ENCODE data around the gene NXPH1.

NXPH1 gene

GRCh38 chr7:8594115-8594514, 160.7 kb downstream of the NXPH1 start:
- H3K27me3 ChIP-seq: no peaks in the 10 kb centered on the region
- no peaks in the 10 kb centered on the region for H3K4me1 ChIP-seq (ENCODE audit: control insufficient read depth in 1 of 2, insufficient read depth in 1 of 2, low read depth in 1 of 2, low read length in 1 of 2)
- TF ChIP-seq, protein P1, sequence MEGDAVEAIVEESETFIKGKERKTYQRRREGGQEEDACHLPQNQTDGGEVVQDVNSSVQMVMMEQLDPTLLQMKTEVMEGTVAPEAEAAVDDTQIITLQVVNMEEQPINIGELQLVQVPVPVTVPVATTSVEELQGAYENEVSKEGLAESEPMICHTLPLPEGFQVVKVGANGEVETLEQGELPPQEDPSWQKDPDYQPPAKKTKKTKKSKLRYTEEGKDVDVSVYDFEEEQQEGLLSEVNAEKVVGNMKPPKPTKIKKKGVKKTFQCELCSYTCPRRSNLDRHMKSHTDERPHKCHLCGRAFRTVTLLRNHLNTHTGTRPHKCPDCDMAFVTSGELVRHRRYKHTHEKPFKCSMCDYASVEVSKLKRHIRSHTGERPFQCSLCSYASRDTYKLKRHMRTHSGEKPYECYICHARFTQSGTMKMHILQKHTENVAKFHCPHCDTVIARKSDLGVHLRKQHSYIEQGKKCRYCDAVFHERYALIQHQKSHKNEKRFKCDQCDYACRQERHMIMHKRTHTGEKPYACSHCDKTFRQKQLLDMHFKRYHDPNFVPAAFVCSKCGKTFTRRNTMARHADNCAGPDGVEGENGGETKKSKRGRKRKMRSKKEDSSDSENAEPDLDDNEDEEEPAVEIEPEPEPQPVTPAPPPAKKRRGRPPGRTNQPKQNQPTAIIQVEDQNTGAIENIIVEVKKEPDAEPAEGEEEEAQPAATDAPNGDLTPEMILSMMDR (IDR thresholded peaks at IDR 0.05): no peak
- H3K9me3 ChIP-seq: no peaks in the 10 kb centered on the region
- no peak overlapping the region for H3K27ac ChIP-seq
- H3K36me3 ChIP-seq: no peaks in the 10 kb centered on the region
- no peak overlapping the region for H3K4me3 ChIP-seq (ENCODE audit: low read depth in 1 of 2, low read length in 1 of 2)

- H3K27me3 ChIP-seq: no peaks in the 10 kb centered on the region
These were observed 164.2 kb downstream of the NXPH1 start for GRCh38 chr7:8597565-8597964.

DNA sequence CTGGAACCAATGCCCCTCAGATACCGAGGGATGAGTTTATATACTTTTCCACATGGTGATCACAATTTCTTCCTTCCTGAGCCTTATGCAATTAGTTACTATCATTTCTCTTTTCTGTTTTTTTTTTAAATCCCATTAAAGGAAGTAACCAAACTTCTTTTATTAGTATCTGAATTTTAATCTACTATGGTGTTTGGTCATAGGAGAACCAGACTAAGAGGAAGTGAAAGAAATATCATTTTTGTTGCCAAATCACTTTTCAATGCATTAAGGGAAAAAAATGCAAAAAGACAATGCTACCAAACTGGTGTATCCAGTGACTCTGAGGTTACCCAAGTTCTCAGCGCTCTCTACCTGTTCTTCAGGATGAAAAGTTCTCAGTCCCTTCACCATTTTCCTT, 167.7 kb downstream of the NXPH1 start:
- no peaks in the 10 kb centered on the region for H3K36me3 ChIP-seq
- no peaks in the 10 kb centered on the region for H3K9me3 ChIP-seq
- H3K4me1 ChIP-seq (ENCODE audit: control insufficient read depth in 1 of 2, insufficient read depth in 1 of 2, low read depth in 1 of 2, low read length in 1 of 2): no peaks in the 10 kb centered on the region
- no peak overlapping the region for H3K4me3 ChIP-seq (ENCODE audit: low read depth in 1 of 2, low read length in 1 of 2)
- no peak overlapping the region for H3K27ac ChIP-seq
- TF ChIP-seq, protein P1 (IDR thresholded peaks at IDR 0.05): no peak
- no peaks in the 10 kb centered on the region for H3K27me3 ChIP-seq

More at GRCh38 chr7:8597565-8597964, 164.2 kb downstream of the NXPH1 start:
- no peaks in the 10 kb centered on the region for H3K9me3 ChIP-seq
- no peaks in the 10 kb centered on the region for H3K4me1 ChIP-seq (ENCODE audit: control insufficient read depth in 1 of 2, insufficient read depth in 1 of 2, low read depth in 1 of 2, low read length in 1 of 2)
- H3K36me3 ChIP-seq: no peaks in the 10 kb centered on the region
- TF ChIP-seq, protein P1 (IDR thresholded peaks at IDR 0.05): no peak
- H3K27ac ChIP-seq: no peak overlapping the region
- no peak overlapping the region for H3K4me3 ChIP-seq (ENCODE audit: low read depth in 1 of 2, low read length in 1 of 2)

- H3K9me3 ChIP-seq: no peaks in the 10 kb centered on the region
- H3K4me1 ChIP-seq (ENCODE audit: control insufficient read depth in 1 of 2, insufficient read depth in 1 of 2, low read depth in 1 of 2, low read length in 1 of 2): no peaks in the 10 kb centered on the region
- H3K36me3 ChIP-seq: no peaks in the 10 kb centered on the region
- no peak overlapping the region for H3K4me3 ChIP-seq (ENCODE audit: low read depth in 1 of 2, low read length in 1 of 2)
- H3K27ac ChIP-seq: no peak overlapping the region
- TF ChIP-seq, protein P1 (IDR thresholded peaks at IDR 0.05): no peak
- H3K27me3 ChIP-seq: no peaks in the 10 kb centered on the region
These were observed 171.8 kb downstream of the NXPH1 start for GRCh38 chr7:8605221-8605620.

DNA sequence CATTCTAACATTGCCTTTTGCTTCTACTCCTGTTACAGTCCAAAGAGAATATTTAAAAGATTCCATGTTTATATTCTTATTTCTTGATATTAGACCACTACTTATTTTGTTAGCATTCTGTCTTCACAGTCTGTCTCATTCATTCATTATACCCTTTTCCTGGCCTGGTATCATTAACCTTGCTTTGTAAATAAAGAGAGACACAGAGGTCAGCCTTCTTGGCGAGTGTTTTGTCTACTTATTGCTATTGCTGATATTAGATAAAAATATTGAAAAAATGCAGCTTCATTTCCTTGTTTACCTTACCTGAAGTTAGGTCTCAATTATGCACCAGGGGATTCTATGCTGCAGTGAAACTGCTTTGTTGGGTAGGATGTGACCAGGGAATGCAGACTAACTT, 179.2 kb downstream of the NXPH1 start:
- TF ChIP-seq, protein P1 (IDR thresholded peaks at IDR 0.05): no peak
- Histone ChIP-seq H3K4me3 (ENCODE audit: low read depth in 1 of 2, low read length in 1 of 2) (no peak overlapping the region), H3K9me3 (no peaks in the 10 kb centered on the region), H3K27ac (no peak overlapping the region), H3K36me3 (no peaks in the 10 kb centered on the region), H3K27me3 (no peaks in the 10 kb centered on the region), H3K4me1 (ENCODE audit: control insufficient read depth in 1 of 2, insufficient read depth in 1 of 2, low read depth in 1 of 2, low read length in 1 of 2) (no peaks in the 10 kb centered on the region)

DNA sequence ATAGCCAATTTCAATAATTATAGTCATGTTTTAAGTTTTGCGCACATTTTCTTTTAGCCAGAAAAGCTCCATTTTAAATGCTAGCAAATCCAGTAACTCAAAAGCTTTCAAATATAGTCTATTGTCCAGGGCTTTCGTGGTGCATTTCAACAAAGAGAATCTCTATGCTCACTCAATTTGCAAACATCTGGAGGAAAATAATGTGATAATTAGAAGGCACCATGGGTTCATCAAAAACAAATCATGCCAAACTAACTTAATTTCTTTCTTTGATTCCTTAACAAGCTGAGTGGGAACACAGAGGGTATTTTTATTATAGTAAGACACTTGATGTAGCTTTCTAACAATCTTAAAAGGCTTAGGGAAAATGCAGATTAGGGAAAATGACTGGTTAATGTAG, 179.8 kb downstream of the NXPH1 start:
- Histone ChIP-seq H3K9me3 (no peaks in the 10 kb centered on the region), H3K27me3 (no peaks in the 10 kb centered on the region), H3K36me3 (no peaks in the 10 kb centered on the region), H3K27ac (no peak overlapping the region), H3K4me1 (ENCODE audit: control insufficient read depth in 1 of 2, insufficient read depth in 1 of 2, low read depth in 1 of 2, low read length in 1 of 2) (no peaks in the 10 kb centered on the region), H3K4me3 (ENCODE audit: low read depth in 1 of 2, low read length in 1 of 2) (no peak overlapping the region)
- TF ChIP-seq, protein P1 (IDR thresholded peaks at IDR 0.05): no peak

Measured in neutrophil (primary cell).